WI38 (cell line): ENCODE results near the gene HDAC4.

Source experiments
- H3K4me3 ChIP-seq: 2 replicates; pipeline ENCODE4 v1.5.1; 2011; ENCODE audit warnings: low read depth, mild to moderate bottlenecking, control low read depth, low read length
- TF ChIP-seq, protein P1 (sequence below): IDR thresholded peaks from 2 replicates; pipeline ENCODE4 v1.5.1; 2012; ENCODE audit warnings: low read depth, mild to moderate bottlenecking, control low read depth, low read length

Gene HDAC4

DNA sequence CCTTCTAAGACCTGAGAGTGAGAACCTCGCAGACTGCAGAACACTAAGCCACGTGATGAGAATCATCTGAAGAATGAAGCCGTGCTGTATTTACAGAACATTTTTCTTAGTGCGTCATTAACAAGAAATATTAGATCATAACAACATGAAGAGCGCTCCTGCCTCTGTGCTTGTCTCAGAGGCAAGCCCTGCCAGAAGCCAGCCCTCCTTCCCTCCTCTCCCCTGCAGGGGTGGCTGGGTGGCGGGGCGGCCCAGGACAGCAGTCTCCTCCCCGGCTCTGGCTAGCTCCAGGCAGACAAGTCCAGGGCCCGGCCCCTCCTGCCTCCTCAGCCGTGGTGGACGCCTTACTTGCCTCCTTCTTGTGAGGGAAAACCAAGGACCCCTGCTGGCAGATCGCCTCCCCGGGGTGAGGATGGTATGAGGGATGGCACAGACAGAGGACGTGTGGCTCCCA is 290.2 kb downstream of the HDAC4 start:
- TF ChIP-seq, protein P1, sequence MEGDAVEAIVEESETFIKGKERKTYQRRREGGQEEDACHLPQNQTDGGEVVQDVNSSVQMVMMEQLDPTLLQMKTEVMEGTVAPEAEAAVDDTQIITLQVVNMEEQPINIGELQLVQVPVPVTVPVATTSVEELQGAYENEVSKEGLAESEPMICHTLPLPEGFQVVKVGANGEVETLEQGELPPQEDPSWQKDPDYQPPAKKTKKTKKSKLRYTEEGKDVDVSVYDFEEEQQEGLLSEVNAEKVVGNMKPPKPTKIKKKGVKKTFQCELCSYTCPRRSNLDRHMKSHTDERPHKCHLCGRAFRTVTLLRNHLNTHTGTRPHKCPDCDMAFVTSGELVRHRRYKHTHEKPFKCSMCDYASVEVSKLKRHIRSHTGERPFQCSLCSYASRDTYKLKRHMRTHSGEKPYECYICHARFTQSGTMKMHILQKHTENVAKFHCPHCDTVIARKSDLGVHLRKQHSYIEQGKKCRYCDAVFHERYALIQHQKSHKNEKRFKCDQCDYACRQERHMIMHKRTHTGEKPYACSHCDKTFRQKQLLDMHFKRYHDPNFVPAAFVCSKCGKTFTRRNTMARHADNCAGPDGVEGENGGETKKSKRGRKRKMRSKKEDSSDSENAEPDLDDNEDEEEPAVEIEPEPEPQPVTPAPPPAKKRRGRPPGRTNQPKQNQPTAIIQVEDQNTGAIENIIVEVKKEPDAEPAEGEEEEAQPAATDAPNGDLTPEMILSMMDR: no peak
- no peak overlapping the region for H3K4me3 ChIP-seq

DNA sequence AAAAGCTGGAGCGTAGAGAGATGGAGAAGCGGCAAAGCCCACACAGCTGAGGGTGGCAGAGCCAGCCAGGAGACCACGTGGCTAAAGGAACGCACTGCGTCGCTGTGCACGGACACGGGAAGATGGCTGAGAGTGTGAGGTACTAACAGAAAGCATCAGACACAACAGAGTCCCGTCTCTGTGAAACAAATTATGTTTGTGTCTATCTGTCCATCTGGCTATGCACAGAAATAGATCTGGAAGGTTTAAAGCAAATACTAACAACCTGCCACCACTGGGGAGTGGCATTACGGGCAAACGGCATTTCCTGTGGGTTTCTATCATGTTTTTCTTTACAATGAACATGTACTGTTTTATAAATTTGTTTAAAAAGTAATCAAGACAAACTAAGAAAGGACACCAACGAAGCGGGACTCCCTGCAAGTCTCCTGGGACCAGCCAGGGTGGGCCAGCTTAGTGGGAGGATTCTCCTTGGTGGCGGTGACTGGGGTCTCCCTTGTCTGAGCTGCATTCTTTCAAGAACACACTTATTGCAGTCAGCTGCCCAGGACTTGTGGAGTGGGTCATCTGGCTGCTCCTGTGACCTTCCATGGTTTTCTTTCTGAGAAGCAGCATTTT is 290.8 kb downstream of the HDAC4 start:
- TF ChIP-seq, protein P1: no peak
- no peak overlapping the region for H3K4me3 ChIP-seq

DNA sequence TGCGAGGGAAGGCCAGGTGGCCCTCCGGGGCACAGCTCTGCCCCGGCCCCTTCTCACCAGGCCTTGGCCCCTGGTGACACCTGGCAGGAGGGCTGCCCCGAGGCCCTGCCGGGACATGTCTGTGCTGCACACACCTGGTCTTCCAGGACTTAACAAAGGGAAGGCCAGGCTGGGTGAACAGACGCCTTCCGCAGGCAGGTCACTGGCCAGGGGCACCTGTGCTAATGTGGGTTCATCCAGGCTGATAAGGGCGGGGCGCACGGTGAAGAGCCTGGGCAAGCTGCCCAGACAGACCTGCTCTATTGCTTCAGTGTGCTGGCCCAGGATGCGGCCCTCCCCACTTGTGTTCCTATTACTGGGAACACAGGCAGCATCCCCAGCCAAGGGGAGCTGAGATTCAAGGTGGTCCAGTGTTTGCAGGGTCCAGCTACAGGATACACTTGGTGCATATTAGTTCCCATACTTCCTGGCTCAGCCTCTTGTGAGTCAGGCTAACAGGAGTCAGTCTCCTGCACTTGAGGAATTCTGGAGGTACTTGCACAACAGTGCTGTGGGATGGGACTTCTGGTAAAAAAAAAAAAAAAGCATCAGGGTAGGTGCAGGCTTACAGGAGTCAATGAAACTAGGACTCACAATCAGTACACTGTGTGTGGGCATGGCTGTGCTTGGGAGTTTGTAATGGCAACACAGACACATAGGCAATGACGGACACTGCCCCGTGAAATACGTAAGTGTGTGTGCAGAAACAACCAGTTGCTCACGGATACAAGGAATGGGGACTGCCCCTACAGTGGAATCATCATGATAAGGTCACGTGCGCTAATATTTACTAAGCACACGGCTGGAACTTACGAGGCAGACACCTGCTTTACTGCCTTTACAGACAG is 291.5 kb downstream of the HDAC4 start:
- TF ChIP-seq, protein P1: no peak
- H3K4me3 ChIP-seq: no peak overlapping the region

DNA sequence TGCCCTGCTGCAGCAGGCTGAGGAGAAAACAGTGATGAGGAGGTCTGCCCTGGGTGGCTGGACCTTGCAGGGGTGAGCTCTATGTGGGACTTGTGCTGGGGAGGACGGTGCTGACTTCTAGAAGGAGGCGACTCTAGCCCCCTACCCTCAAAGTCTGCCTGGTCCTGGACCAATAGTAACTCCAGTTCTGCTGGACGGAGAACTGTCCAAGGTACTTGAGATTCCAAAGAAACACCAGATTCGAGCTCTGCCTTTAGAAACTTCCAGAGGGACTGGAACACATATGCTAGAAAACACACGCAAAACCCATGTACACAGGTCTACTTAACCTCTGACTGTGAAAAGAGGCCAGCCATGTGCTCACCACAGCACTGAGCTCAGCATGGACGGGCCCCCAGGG is 292.4 kb downstream of the HDAC4 start:
- TF ChIP-seq, protein P1: no peak
- H3K4me3 ChIP-seq: no peak overlapping the region

DNA sequence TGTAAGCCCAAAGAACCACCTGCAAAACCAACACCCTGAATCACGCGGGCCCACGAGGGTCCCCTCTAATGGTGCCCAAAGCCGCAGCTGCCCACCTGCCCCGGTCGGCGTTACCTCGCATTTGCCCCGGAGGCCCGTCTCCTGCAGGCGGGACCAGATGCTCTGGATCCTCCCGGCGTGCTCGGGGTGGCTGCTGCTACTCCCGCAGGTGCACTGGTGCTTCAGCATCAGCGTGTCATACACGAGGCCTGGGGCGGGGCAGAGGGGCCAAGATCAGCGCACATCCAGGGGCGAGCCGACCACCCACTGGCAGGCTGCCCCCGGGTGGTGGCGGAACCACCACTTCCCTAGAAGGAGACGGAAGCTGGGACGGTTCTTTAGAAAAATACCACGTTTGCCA is 292.9 kb downstream of the HDAC4 start:
- TF ChIP-seq, protein P1: no peak

DNA sequence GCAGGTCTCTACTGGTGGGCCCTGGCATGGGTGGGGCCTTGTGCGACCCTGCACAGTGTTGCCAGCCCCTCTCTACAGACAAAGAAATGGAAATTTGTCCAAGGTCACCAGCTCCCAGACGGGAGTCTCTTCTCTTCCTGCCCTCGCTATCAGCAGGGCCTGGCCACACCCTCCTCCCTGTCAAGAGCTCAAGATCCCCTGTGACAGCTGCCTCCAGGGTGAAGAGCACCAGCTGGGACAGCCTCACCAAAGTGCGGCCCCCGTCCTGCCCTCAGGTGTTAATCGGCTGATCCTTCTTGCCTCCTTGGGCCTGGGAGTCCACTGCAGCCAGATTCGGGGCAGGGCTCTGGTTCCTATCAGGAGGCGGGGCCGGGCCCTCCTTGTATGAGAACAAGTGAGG is 293.9 kb downstream of the HDAC4 start:
- H3K4me3 ChIP-seq: no peak overlapping the region
- TF ChIP-seq, protein P1: no peak

More for the DNA sequence above, 292.9 kb downstream of the HDAC4 start:
- H3K4me3 ChIP-seq: no peak overlapping the region
